NT2/D1 (cell line): ENCODE measurements around the gene HOXB5.

Experiments
- DNase-seq: peaks from one replicate; pipeline ENCODE4 v3.0.0-alpha.2; 2011; ENCODE audit warnings: low read depth, low spot score
- H3K27me3 ChIP-seq: 2 replicates; pipeline ENCODE4 v1.6.0; 2011; ENCODE audit warnings: mild to moderate bottlenecking; ENCODE audit not compliant: insufficient read length, insufficient read depth
- H3K36me3 ChIP-seq: 2 replicates; pipeline ENCODE4 v1.6.1; 2011; ENCODE audit warnings: mild to moderate bottlenecking, low read length, mixed read lengths; ENCODE audit not compliant: insufficient read depth, insufficient read length
- H3K4me1 ChIP-seq: 2 replicates; pipeline ENCODE4 v1.5.1; 2011; ENCODE audit not compliant: insufficient read depth, insufficient read length
- H3K4me3 ChIP-seq: 2 replicates; pipeline ENCODE4 v1.5.1; 2011; ENCODE audit warnings: low read depth; ENCODE audit not compliant: insufficient read length
- H3K9ac ChIP-seq: 2 replicates; pipeline ENCODE4 v1.6.0; 2011; ENCODE audit warnings: low read depth; ENCODE audit not compliant: insufficient read length
- H3K9me3 ChIP-seq: 2 replicates; pipeline ENCODE4 v1.5.1; 2011; ENCODE audit warnings: mild to moderate bottlenecking, low read length; ENCODE audit not compliant: insufficient read depth
- SUZ12 ChIP-seq: IDR thresholded peaks from 2 replicates; pipeline ENCODE4 v1.6.1; 2011; ENCODE audit not compliant: insufficient read length, insufficient read depth; ENCODE audit errors: extremely low read depth
- YY1 ChIP-seq: IDR thresholded peaks from 2 replicates; pipeline ENCODE4 v1.6.1; 2011; ENCODE audit not compliant: insufficient read length, insufficient read depth
- ZNF274 ChIP-seq: IDR thresholded peaks from 2 replicates; pipeline ENCODE4 v1.6.1; 2011; ENCODE audit warnings: mild to moderate bottlenecking, low read depth, low read length

Gene HOXB5

DNA sequence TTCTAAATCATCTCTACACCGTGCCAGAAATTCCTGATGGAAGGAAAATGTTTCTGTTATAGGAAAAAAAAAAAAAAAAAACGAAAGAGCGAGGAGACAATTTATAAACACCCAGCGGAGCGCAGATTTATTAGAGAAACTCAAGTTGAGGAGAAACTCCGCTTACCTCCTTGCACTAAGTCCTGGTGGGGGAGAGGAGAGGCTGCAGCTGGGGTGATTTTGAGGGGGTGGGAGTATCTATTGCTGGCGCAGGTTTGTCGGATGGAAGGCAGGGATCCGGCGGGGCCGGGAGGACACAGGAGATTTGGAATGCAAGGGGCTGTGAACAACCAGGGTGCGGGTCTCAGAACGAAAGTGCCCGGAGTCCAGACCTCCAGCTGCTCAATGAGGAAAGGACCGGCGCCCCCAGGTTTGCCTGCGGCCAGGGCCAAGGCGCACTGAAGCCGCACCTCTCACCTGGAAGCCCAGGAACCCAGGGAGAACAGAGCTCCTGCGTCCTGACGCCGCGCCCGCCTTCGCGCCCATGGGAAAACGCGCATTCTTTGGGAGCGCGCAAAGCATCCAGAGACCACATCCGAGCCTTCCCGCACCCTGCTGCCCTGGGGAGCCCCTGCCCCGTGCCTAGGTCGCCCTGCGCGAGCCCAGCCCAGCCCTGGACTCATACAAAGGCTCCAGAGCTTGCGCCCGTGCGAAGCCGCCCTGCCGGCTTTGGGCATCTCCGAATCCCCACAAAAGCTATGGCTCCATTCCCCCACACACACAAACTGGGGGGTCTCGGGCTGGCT, 24.1 kb upstream of the HOXB5 start:
- peaks cover 7% of the 10 kb centered on the region; the same call in 1 of the 2 replicates for H3K9me3 ChIP-seq
- H3K27me3 ChIP-seq: peaks cover 99% of the 10 kb centered on the region
- no peaks in the 10 kb centered on the region for H3K36me3 ChIP-seq
- no peak overlapping the region for H3K9ac ChIP-seq
- H3K4me3 ChIP-seq: no peak overlapping the region
- H3K4me1 ChIP-seq: peaks cover 13% of the 10 kb centered on the region
- no peak for DNase-seq
- TF ChIP-seq SUZ12 (peak; percentile 100), YY1 (no peak)

DNA sequence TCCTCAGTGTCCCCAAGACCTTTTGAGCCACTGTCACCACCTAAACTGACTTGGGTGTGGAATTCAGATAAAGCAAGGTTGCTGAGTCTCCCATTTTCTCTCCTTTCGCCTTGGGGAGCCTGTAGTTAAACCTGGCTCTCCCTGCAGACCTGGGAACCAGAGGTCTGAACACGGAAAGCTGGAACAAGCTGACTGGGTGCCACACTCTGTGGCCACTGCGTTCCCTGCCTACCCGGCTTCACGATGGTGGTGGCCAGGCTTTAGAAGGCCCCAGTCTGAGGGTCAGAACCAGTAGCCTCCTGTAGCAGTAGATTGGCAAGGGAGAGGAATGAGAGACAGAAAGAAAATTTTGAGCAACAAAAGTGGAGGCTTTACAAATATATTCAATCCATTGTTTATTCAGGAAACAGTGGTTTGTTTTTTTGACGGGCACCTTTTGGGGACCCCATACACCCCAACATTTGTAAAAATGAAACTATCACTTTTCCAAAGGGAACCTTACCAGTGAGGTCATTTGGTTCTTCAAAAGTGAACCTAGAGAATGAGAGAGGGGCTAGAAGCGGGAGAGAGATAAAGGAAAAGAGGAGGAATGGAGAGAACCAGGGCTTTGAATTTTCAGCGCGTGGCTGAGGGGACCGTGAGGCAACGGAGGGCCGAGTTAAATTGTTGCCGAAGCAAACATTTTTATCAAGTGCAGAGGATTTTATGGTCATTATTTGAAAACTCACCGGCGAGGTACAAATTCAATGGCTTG, 23.3 kb upstream of the HOXB5 start:
- Histone ChIP-seq H3K9ac (no peak overlapping the region), H3K4me3 (no peak overlapping the region), H3K36me3 (no peaks in the 10 kb centered on the region), H3K9me3 (0 out of 2 replicates have a peak, but pooled peaks cover under 1% of the 10 kb centered on the region), H3K4me1 (peaks cover 14% of the 10 kb centered on the region), H3K27me3 (peaks cover 99% of the 10 kb centered on the region)
- TF ChIP-seq YY1: no peak
- TF ChIP-seq SUZ12: no peak
- TF ChIP-seq ZNF274: no peak
- DNase-seq: no peak

DNA sequence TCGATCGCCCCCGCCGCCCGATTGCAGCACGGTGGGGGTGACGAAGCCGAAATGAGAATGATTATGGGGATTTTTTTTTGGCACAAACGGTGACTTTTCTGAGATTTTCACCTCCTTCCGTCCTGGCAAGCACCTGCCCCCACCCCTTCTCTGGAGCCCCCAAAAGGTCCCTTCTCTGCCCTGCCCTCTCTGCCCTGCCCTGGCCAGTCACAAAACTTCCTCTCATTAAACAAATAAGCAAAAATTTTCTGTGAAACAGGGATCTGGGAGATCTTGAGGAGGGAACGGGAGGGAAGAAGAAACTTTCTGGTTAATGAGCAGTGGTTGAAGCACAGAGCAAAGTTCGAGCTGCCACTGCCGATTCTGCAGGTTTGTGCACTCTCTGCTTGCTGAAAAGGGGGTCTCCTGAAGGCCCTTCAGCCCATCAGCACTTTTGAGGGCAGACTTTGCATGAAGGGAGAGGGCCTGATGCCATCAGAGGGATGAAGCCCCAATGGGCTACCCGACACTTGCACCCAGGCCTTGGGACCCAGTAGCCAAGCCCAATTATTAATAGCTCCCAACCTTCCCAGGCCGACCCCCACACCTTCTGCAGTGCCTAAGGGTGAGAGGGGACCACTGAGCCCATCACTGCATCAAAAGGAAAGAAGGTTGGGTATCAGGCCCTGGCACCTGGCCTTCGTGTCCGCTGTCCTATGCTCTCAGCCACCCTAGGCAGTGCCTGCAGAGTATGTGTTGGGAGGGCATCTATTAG, 22.6 kb upstream of the HOXB5 start:
- Histone ChIP-seq H3K4me1 (peaks cover 14% of the 10 kb centered on the region), H3K9me3 (no peaks in the 10 kb centered on the region), H3K4me3 (no peak overlapping the region), H3K36me3 (no peaks in the 10 kb centered on the region), H3K9ac (no peak overlapping the region), H3K27me3 (peaks cover 99% of the 10 kb centered on the region)
- DNase-seq: no peak
- TF ChIP-seq ZNF274 (no peak), SUZ12 (peak; percentile 82)

DNA sequence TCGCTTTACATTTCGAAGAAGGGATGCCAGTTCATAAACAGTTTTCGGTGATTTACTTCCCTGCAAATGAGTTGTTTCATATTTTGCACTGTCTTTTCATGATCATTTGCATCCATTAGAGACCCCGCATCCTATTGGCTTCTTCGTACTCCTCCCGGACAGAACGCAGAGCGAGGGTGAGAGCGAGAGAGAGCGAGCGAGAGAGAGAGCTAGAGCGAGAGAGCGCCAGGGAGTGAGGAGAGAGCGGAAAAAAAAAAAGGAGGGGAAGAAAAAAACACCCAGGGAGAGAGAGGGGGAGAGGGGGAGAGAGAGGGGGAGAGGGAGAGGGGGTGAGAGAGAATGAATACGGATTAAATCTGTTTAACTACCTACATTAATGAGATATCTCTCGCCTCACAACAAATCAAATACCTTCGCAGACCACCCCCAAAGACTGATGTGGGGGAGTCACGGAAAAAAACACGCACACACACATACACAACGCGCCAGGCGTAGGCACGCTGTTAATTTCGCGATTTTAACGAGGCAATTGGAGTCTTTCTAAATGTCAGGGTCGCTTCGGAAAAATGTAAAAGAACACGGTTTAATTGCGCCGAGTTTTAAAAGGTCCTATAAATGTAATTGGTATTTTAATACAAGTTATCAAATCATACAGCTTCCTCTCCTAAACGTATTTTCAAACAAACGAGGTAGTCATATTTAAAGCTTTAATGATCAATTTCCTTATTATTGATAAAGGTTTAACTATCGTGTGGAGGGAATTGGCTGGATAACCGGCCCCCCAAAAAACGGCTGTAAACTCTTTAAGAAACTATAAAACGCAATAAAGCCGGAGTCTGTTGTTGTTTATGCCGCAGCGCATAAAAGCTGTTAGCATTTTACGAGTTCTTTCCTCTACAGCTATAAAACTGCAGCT, 21.7 kb upstream of the HOXB5 start, which contains the start of gene HOXB8:
Gene HOXB8 (minus strand): TSS at position 246 of the 916 bp plus-strand sequence. CDS start 588 bp downstream, outside the sequence.
- no peak for DNase-seq
- Histone ChIP-seq H3K4me3 (peak within 1 kb of the TSS; percentile 15), H3K9ac (peak within 1 kb of the TSS; percentile 50), H3K27me3 (peaks cover 99% of the 10 kb centered on the region), H3K36me3 (no peaks in the 10 kb centered on the region), H3K4me1 (peaks cover 14% of the 10 kb centered on the region), H3K9me3 (no peaks in the 10 kb centered on the region)
- TF ChIP-seq ZNF274 (no peak), SUZ12 (peak; percentile 98), YY1 (no peak)

DNA sequence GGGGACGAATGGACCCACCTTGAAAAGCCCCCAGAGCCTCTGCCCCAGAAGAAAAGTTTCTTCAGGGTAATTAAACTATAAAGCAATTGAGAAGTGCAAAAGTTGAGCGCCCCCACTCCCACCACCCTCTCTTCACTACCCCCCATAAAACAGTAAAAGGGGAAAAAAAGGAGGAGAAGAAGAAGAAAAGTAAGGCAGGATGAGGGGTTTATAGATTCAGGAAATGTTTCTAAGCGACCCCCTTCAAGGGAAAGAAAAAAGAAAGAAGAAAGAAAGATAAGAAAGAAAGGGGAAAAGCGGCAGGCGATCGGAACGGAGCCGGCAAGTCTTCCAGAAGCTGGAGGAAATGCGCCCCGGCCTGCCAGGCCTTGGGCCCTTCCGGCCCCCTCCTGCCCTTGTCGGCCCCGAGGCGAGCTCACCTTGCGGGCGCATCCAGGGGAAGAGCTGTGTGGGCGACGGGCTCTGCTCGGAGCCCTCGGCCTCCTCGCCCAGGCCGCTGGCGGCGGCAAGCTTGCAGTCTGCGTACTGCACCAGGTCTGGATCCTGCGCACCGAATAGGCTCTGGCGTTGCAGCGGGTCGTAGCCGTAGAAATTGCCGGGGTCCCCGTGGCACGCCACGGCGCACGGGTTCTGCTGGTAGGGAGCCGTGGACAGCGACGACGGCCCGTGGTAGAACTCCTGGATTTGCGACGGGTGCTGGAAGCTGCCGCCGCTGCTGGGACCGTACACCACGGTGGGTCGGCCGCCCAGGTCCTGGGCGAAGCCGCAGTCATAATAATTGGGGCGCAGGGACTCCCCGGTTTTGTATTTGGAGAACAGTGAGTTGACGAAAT, 20.5 kb upstream of the HOXB5 start:
- Histone ChIP-seq H3K9me3 (no peaks in the 10 kb centered on the region), H3K4me3 (peak overlapping the region; percentile 15), H3K27me3 (peaks cover 99% of the 10 kb centered on the region), H3K4me1 (peaks cover 11% of the 10 kb centered on the region), H3K9ac (peak overlapping the region; percentile 50), H3K36me3 (no peaks in the 10 kb centered on the region)
- DNase-seq: no peak
- TF ChIP-seq YY1 (no peak), SUZ12 (peak; percentile 85), ZNF274 (no peak)
